IgD-negative memory B cell (primary cell): ENCODE results near the gene CDC37L1. TPM values are rescaled to one million over a fixed set of nuclear protein-coding genes. Genes with fewer than 3 reads are reported as not detected.
"Not testable (repeated sequence)": the region's sequence is repeated elsewhere in the genome, so short reads cannot be mapped to it uniquely, and the experiment has no call there.

ENCODE experiments used
- H3K27ac Mint-ChIP-seq, 3 donors: one replicate each; pipeline ENCODE4 v1.8.0; 2020 to 2022; ENCODE audit warnings: mild to moderate bottlenecking in 3 of 3, mixed read lengths in 3 of 3, moderate library complexity in 1 of 3
- H3K27me3 Mint-ChIP-seq: one replicate; pipeline ENCODE4 v1.8.0; 2021; ENCODE audit warnings: mixed read lengths
- H3K36me3 Mint-ChIP-seq: one replicate; pipeline ENCODE4 v1.8.0; 2020; ENCODE audit warnings: mild to moderate bottlenecking, mixed read lengths
- H3K4me1 Mint-ChIP-seq, 3 donors: one replicate each; pipeline ENCODE4 v1.8.0; 2020 to 2022; ENCODE audit warnings: mixed read lengths in 3 of 3, mild to moderate bottlenecking in 1 of 3
- H3K4me3 Mint-ChIP-seq, 4 donors: one replicate each; pipeline ENCODE4 v1.8.0; 2020 to 2022; ENCODE audit warnings: mild to moderate bottlenecking in 4 of 4, mixed read lengths in 4 of 4, moderate library complexity in 3 of 4
- H3K9me3 Mint-ChIP-seq, 3 donors: one replicate each; pipeline ENCODE4 v1.8.0; 2020 to 2021; ENCODE audit warnings: mixed read lengths in 3 of 3, mild to moderate bottlenecking in 1 of 3
- polyA plus RNA-seq: library from polyadenylated mRNA; unstranded; fragments of 300-500 nt; fragmentation: Illumina TruSeq; gene quantifications from one replicate; pipeline ENCODE4 v1.2.3, GENCODE V29; 2021

CDC37L1 gene
- polyA plus RNA-seq, result 13.4 TPM

DNA sequence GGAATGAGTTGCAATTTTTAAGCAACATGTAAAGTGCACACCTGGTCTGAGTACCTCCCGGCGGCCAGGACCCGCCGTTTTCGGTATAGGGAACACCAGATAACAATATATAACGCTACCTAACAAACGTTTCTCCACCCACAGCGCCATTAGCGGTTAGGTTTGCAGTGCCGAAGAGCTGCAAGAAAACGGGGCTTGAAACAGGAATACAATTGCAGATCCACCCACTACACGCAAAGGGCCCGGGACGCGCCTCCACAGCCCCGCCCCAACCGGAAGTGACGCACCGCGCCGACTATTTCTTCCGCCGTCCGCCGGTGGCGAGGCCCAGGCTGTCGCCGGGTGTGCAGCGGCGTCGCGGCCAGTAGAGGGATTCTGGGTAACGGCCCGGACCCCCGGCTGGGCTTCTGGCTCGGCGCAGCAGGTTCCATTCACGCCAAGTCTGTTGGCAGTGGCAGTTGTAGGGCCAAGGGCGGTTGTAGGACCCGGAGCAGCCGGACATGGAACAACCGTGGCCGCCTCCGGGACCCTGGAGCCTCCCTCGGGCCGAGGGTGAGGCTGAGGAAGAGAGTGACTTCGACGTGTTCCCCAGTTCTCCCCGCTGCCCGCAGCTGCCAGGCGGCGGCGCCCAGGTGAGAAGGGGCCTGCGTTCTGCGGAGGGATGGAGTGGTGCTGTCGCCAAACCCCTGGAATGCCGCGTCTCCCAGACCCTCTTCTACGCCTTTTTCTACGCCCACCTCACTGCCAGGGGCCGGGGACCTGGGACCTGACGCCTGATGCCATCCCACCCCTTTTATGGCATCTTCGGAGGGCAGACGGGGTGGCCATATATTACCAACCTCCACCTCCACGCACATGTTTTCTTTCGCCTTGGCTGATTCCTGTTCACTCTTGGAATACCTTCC, at the start of gene CDC37L1:
CDC37L1 (plus strand) TSS at position 302 of the 905 bp plus-strand sequence; CDS start at position 501, 199 bp downstream.
- H3K36me3 Mint-ChIP-seq, result peaks cover 2% of the 10 kb centered on the region
- H3K4me3 Mint-ChIP-seq, result no peak within 1 kb of the TSS
- H3K27ac Mint-ChIP-seq, result no peak within 1 kb of the TSS
- H3K9me3 Mint-ChIP-seq, result no peaks in the 10 kb centered on the region
- peaks cover 0 to 6% (median 5%) of the 10 kb centered on the region in 3 donors for H3K4me1 Mint-ChIP-seq
- peaks cover 2% of the 10 kb centered on the region for H3K27me3 Mint-ChIP-seq

GRCh38 chr9:4630836-4631235, 48.5 kb upstream of the CDC37L1 start:
- Mint-ChIP-seq H3K36me3 (no peaks in the 10 kb centered on the region), H3K9me3 (no peaks in the 10 kb centered on the region), H3K27me3 (no peaks in the 10 kb centered on the region), H3K27ac (no peak overlapping the region), H3K4me1 (no peaks in the 10 kb centered on the region), H3K4me3 (no peak overlapping the region)

GRCh38 chr9:4638968-4639367, 40.4 kb upstream of the CDC37L1 start:
- H3K27me3 Mint-ChIP-seq, result peaks cover 6% of the 10 kb centered on the region
- H3K4me1 Mint-ChIP-seq, result no peaks in the 10 kb centered on the region
- no peaks in the 10 kb centered on the region for H3K9me3 Mint-ChIP-seq
- no peak overlapping the region for H3K27ac Mint-ChIP-seq
- no peaks in the 10 kb centered on the region for H3K36me3 Mint-ChIP-seq
- H3K4me3 Mint-ChIP-seq, result no peak overlapping the region

- Mint-ChIP-seq H3K36me3 (no peaks in the 10 kb centered on the region), H3K4me3 (no peak overlapping the region), H3K27me3 (peaks cover 6% of the 10 kb centered on the region), H3K4me1 (no peaks in the 10 kb centered on the region), H3K9me3 (no peaks in the 10 kb centered on the region), H3K27ac (no peak overlapping the region)
Measured at GRCh38 chr9:4639420-4639819, 39.9 kb upstream of the CDC37L1 start.

DNA sequence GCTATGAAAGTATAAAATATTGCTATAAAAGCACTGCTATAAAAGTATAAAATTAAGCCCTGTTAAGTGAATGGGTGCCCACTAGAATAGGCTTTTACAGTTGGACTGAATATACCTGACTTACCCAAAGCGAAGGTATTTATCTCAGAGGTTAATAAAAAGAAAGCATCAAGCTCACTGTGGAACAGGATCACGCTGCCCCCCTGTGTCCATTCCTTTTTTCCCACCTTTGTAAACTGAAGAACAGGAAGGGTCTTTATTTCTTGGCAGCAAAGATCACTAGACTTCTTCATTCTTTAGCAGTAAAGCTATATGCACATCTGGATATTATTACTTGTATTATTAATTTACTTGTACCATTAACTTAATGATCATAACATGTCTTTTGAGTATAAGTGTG, 39.3 kb upstream of the CDC37L1 start:
- peaks cover 6% of the 10 kb centered on the region for H3K27me3 Mint-ChIP-seq
- H3K9me3 Mint-ChIP-seq, result no peaks in the 10 kb centered on the region
- no peaks in the 10 kb centered on the region for H3K36me3 Mint-ChIP-seq
- no peak overlapping the region for H3K4me3 Mint-ChIP-seq
- H3K27ac Mint-ChIP-seq, result no peak overlapping the region
- peaks cover 0 to 2% (median 0%) of the 10 kb centered on the region in 3 donors for H3K4me1 Mint-ChIP-seq

DNA sequence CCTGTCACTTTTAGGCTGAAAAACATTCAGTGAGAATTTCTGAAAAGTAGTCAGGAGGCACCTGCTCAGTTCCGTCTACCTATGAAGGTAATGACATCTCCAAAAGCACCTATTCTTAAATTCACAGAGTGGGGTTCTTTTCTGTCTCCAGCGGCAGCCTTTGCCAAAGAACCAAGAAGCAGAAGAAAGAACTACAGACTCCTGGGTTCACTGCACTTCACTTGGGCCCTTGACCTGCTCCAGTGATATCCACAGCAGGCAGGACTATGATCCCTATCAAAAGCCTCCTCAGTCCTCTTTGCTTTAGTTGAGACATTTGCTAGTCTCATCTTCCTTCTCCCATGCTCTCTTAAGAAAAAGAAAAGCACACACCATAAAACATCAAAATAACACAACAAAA, 37.0 kb upstream of the CDC37L1 start:
- Mint-ChIP-seq H3K27ac (no peak overlapping the region), H3K4me3 (no peak overlapping the region), H3K27me3 (peaks cover 6% of the 10 kb centered on the region), H3K36me3 (no peaks in the 10 kb centered on the region), H3K4me1 (peaks cover 0 to 2% (median 0%) of the 10 kb centered on the region in 3 donors), H3K9me3 (no peaks in the 10 kb centered on the region)

DNA sequence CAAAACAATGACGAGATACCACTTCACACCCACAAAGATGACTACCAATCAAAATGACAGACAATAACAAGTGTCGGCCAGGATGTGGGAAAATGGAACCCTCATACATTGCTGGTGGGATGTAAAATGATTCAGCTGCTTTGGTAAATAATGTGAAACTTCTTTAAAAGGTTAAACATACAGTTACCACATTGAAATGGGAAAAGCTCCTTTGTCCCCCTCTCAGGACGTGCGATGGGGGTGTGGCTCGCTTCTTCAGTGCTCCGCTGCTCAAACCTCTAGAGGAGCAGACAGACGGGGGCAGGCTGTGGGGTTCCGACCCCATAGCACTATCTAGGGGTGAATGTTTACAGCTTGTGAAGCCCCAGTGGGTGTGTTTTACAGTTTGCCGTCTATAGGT, 25.3 kb upstream of the CDC37L1 start:
- Mint-ChIP-seq H3K36me3 (no peaks in the 10 kb centered on the region), H3K27me3 (peaks cover 18% of the 10 kb centered on the region), H3K9me3 (peaks cover 0 to 1% (median 0%) of the 10 kb centered on the region in 3 donors), H3K27ac (no peak overlapping the region), H3K4me1 (no peaks in the 10 kb centered on the region), H3K4me3 (no peak overlapping the region)

GRCh38 chr9:4654538-4654937, 24.8 kb upstream of the CDC37L1 start:
- Mint-ChIP-seq H3K27ac (peak overlapping the region in 2 of 3 donors; percentile 45 to 50), H3K4me3 (no peak overlapping the region), H3K9me3 (no peaks in the 10 kb centered on the region), H3K4me1 (no peaks in the 10 kb centered on the region), H3K27me3 (peaks cover 14% of the 10 kb centered on the region), H3K36me3 (no peaks in the 10 kb centered on the region)

DNA sequence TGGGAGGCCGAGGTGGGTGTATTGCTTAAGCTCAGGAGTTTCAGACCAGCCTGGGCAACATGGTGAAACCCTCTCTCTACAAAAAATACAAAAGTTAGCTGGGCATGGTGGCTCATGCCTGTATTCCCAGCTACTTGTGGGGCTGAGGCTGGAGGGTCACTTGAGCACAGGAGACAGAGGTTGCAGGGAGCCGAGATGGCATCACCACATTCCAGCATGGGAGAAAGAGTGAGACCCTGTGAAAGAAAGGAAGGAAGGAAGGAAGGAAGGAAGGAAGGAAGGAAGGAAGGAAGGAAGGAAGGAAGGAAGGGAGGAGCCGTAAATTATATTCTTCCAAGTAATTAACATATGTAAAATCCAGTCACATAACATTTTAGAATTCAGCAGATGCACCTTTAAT, 23.2 kb upstream of the CDC37L1 start:
- not testable (repeated sequence) for H3K36me3 Mint-ChIP-seq, H3K27ac Mint-ChIP-seq, H3K4me1 Mint-ChIP-seq, H3K27me3 Mint-ChIP-seq, H3K4me3 Mint-ChIP-seq, H3K9me3 Mint-ChIP-seq

- Mint-ChIP-seq H3K4me1 (peaks cover 1 to 3% (median 3%) of the 10 kb centered on the region in 3 donors), H3K9me3 (no peaks in the 10 kb centered on the region), H3K4me3 (no peak overlapping the region), H3K36me3 (no peaks in the 10 kb centered on the region), H3K27ac (no peak overlapping the region), H3K27me3 (peaks cover 8% of the 10 kb centered on the region)
Measured at GRCh38 chr9:4656621-4657020, 22.7 kb upstream of the CDC37L1 start.

DNA sequence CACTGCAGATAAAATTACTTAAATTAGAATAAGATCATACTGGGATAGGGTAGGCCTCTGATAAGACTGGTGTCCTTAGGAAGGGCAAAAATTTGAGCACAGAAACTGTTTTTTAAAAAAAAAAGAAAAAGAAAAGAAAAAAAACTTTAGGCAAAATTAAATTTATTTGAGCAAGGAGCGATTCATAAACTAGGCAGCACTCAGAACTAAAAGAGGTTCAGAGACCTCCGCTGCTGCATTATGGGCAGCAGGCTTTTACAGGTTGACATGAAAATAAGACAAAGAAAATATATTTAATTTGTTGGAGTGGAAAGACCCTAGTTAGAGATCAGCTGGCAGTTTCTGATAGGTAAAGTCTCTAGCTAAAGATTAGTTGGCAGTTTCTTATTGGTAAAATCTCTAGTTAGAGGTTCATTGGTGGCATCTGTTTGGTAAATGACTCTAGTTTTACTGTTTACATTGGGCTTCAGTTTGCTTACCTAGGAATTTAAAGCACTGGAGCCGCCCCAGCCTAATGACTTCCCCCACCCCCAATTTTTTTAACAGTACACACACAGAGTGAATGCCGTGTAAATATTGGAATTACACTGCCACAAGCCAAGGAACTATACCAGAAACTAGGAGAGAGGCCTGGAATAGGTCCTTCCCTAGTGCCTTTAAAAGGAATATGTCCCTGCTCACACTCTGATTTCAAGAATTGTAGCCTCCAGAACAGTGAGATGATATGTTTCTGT, 21.8 kb upstream of the CDC37L1 start:
- peaks cover 4% of the 10 kb centered on the region for H3K27me3 Mint-ChIP-seq
- no peak overlapping the region for H3K27ac Mint-ChIP-seq
- H3K4me3 Mint-ChIP-seq, result no peak overlapping the region
- H3K36me3 Mint-ChIP-seq, result no peaks in the 10 kb centered on the region
- H3K4me1 Mint-ChIP-seq, result peaks cover 8% of the 10 kb centered on the region in 3 donors
- H3K9me3 Mint-ChIP-seq, result peaks cover 0 to 1% (median 0%) of the 10 kb centered on the region in 3 donors

DNA sequence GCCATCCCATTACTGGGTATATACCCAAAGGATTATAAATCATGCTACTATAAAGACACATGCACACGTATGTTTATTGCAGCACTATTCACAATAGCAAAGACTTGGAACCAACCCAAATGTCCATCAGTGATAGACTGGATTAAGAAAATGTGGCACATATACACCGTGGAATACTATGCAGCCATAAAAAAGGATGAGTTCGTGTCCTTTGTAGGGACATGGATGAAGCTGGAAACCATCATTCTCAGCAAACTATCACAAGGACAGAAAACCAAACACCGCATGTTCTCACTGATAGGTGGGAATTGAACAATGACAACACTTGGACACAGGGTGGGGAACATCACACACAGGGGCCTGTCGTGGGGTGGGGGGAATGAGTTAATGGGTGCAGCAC, 18.7 kb upstream of the CDC37L1 start:
- not testable (repeated sequence) for H3K9me3 Mint-ChIP-seq, H3K27me3 Mint-ChIP-seq, H3K27ac Mint-ChIP-seq, H3K36me3 Mint-ChIP-seq
- Mint-ChIP-seq H3K4me3 (peak overlapping the region in 1 of 4 donors; percentile 39), H3K4me1 (peaks cover 35 to 37% (median 36%) of the 10 kb centered on the region in 3 donors)

GRCh38 chr9:4661165-4661564, 18.2 kb upstream of the CDC37L1 start:
- Mint-ChIP-seq H3K4me3 (peak overlapping the region in 3 of 4 donors; percentile 90 to 100 (median 95)), H3K27me3 (peaks cover 4% of the 10 kb centered on the region), H3K9me3 (peaks cover 0 to 1% (median 0%) of the 10 kb centered on the region in 3 donors), H3K4me1 (peaks cover 40 to 42% (median 40%) of the 10 kb centered on the region in 3 donors), H3K36me3 (no peaks in the 10 kb centered on the region), H3K27ac (peak overlapping the region in 2 of 3 donors; percentile 49 to 50)

DNA sequence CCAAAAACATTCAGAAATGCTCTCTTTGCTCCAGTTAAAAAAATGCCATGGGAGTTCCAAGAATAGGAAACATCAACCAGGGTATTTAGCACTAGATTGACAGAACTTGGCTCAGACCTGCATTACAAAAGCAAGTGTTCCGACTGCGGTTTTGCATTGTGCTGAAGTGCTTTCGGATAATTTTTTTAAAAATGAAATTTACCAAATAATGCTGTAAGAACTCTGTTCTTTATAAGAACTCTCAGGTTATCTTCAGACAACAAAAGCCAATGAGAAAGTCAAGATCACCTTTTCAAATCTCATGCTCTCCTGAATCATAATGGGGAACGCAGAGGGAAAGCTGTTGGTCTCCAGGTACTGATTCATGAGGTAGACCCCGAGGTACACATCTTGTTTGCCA, 17.8 kb upstream of the CDC37L1 start:
- Mint-ChIP-seq H3K4me3 (peak overlapping the region; percentile 90 to 100 (median 97)), H3K27me3 (peaks cover 7% of the 10 kb centered on the region), H3K4me1 (peaks cover 43 to 46% (median 44%) of the 10 kb centered on the region in 3 donors), H3K36me3 (no peaks in the 10 kb centered on the region), H3K9me3 (peaks cover 0 to 1% (median 0%) of the 10 kb centered on the region in 3 donors), H3K27ac (peak overlapping the region; percentile 49 to 91 (median 88))
